Measurements from ENCODE around the gene CLDN19. TPM values are rescaled to one million over a fixed set of nuclear protein-coding genes. Genes with fewer than 3 reads are reported as not detected.
"Not testable (repeated sequence)": the region's sequence is repeated elsewhere in the genome, so short reads cannot be mapped to it uniquely, and the experiment has no call there.

CLDN19 gene
- polyA plus RNA-seq, 2 of the 4 experiments (the other 2 are of a cell fraction) = 0.03 TPM; not detected in 1

- no peak for TF ChIP-seq TP53 (CRISPR knock-in tag; IDR thresholded peaks at IDR 0.05)
Measured at GRCh38 chr1:42713293-42713692, 26.7 kb downstream of the CLDN19 start (continued).

GRCh38 chr1:42712808-42713207, 27.2 kb downstream of the CLDN19 start:
- H3K9me3 ChIP-seq; CTCF ChIA-PET; H3K27ac ChIP-seq; H3K4me1 ChIP-seq; H3K4me2 ChIP-seq; FAIRE-seq; ATAC-seq; H3K4me3 ChIP-seq; DNase-seq (ENCODE audit: low read depth in 1 of 2, low spot score in 1 of 2): not testable (repeated sequence)
- WGBS (ENCODE audit: missing lambda C conversion rate) = 81% methylated on average over 3 of the region's 3 CpGs
- POLR2A ChIA-PET = interaction anchor here (0.9 kb wide), 1 partner anchor 30 kb away, joined by 3 read pairs; the partner anchor contains the start of gene YBX1

GRCh38 chr1:42703888-42704464, 36.1 kb downstream of the CLDN19 start:
- no peak overlapping the region for H3K27ac ChIP-seq
- 95% methylated on average over 7 of the region's 7 CpGs for WGBS (ENCODE audit: missing lambda C conversion rate)
- no peak overlapping the region for H3K4me2 ChIP-seq
- no peak for ATAC-seq
- no peaks in the 10 kb centered on the region for H3K9me3 ChIP-seq
- no peak for DNase-seq (ENCODE audit: low read depth in 1 of 2, low spot score in 1 of 2)
- no peak overlapping the region for H3K4me3 ChIP-seq
- H3K4me1 ChIP-seq = no peaks in the 10 kb centered on the region
- POLR2A ChIA-PET = no interaction called here
- FAIRE-seq = no peak
- CTCF ChIA-PET = no interaction called here
- TF ChIP-seq HOXB13 (CRISPR knock-in tag; IDR thresholded peaks at IDR 0.05; ENCODE audit: low read depth) (no peak), ATOH8 (CRISPR knock-in tag; IDR thresholded peaks at IDR 0.05; ENCODE audit: low read depth) (no peak), CBX8 (IDR thresholded peaks at IDR 0.05) (no peak), RNF2 (IDR thresholded peaks at IDR 0.05; ENCODE audit: borderline replicate concordance, low read depth) (no peak)

GRCh38 chr1:42700006-42700405, 40.0 kb downstream of the CLDN19 start:
- DNase-seq (ENCODE audit: low read depth in 1 of 2, low spot score in 1 of 2) = no peak
- no peak overlapping the region for H3K4me3 ChIP-seq
- no peak overlapping the region for H3K27ac ChIP-seq
- no peaks in the 10 kb centered on the region for H3K9me3 ChIP-seq
- ChIA-PET CTCF (no interaction called here), POLR2A (no interaction called here)
- no peaks in the 10 kb centered on the region for H3K4me1 ChIP-seq
- no peak for ATAC-seq
- no peak for FAIRE-seq
- H3K4me2 ChIP-seq = no peak overlapping the region
- no peak for TF ChIP-seq MAX (IDR thresholded peaks at IDR 0.05)
- no peak for TF ChIP-seq FOSL2 (IDR thresholded peaks at IDR 0.05)
- peak; percentile 10; the same call in 1 of the 2 replicates for TF ChIP-seq FOSL2 (CRISPR knock-in tag; IDR thresholded peaks at IDR 0.05)
- TF ChIP-seq HOXB5 (CRISPR knock-in tag; IDR thresholded peaks at IDR 0.05) = no peak

- ChIA-PET CTCF (no interaction called here), POLR2A (no interaction called here)
- TF ChIP-seq HOXA7 (CRISPR knock-in tag; IDR thresholded peaks at IDR 0.05) = no peak
- TF ChIP-seq KDM5A (IDR thresholded peaks at IDR 0.05) = no peak
- peak; percentile 49 for TF ChIP-seq MAFK (IDR thresholded peaks at IDR 0.05; ENCODE audit: partially characterized antibody)
- 86% methylated on average over 4 of the region's 4 CpGs for WGBS (ENCODE audit: missing lambda C conversion rate)
- H3K4me3 ChIP-seq = no peak overlapping the region
- no peak overlapping the region for H3K4me2 ChIP-seq
- H3K4me1 ChIP-seq = peaks cover 3% of the 10 kb centered on the region
- FAIRE-seq (no peak), ATAC-seq (no peak), DNase-seq (ENCODE audit: low read depth in 1 of 2, low spot score in 1 of 2) (no peak)
- H3K9me3 ChIP-seq = no peaks in the 10 kb centered on the region
- H3K27ac ChIP-seq = no peak overlapping the region
Measured at GRCh38 chr1:42698081-42698813, 41.8 kb downstream of the CLDN19 start.

GRCh38 chr1:42692911-42693310, 47.1 kb downstream of the CLDN19 start:
- Histone ChIP-seq H3K4me3 (no peak overlapping the region), H3K4me2 (peak overlapping the region; percentile 15), H3K4me1 (peaks cover 53% of the 10 kb centered on the region), H3K27ac (0 out of 6 replicates have a peak overlapping the region, but pooled peaks of 1 of the 2 experiments have one; percentile 9), H3K9me3 (no peaks in the 10 kb centered on the region)
- FAIRE-seq = no peak
- ATAC-seq = no peak
- no peak for TF ChIP-seq FOSL2 (IDR thresholded peaks at IDR 0.05)
- TF ChIP-seq FOSL2 (CRISPR knock-in tag; IDR thresholded peaks at IDR 0.05) = no peak
- WGBS (ENCODE audit: missing lambda C conversion rate) = 76% methylated on average over 2 of the region's 2 CpGs
- ChIA-PET CTCF (interaction anchor here (0.6 to 1.0 kb wide), 2 partner anchors 9 to 24 kb away, joined by 3 to 4 read pairs; no protein-coding TSS in a partner anchor), POLR2A (interaction anchor here (1.0 to 2.1 kb wide), 2 partner anchors 9 to 10 kb away, joined by 3 to 7 read pairs; partner anchors contain the start of gene YBX1)
- no peak for DNase-seq (ENCODE audit: low read depth in 1 of 2, low spot score in 1 of 2)

All from A549 (cell line).